Measurements from ENCODE around the gene WDR93.

WDR93 gene

GRCh38 chr15:89743594-89743993 is 53.0 kb downstream of the WDR93 start:
- TF ChIP-seq FOXP2 (optimal IDR thresholded peaks at IDR 0.05; ENCODE audit: borderline replicate concordance, extremely low read depth, extremely low read length, insufficient read depth), result no peak
- no peak for TF ChIP-seq TAF1 (IDR thresholded peaks at IDR 0.05; ENCODE audit: borderline replicate concordance, insufficient read depth, low read length)
- no peak for TF ChIP-seq POLR2AphosphoS5 (IDR thresholded peaks at IDR 0.05; ENCODE audit: low read depth, low read length)
- no peak for TF ChIP-seq SIN3A (IDR thresholded peaks at IDR 0.05; ENCODE audit: borderline replicate concordance, insufficient read depth, low read length)
- TF ChIP-seq REST (IDR thresholded peaks at IDR 0.05; ENCODE audit: insufficient read depth in 1 of 2, low read depth in 2 of 2, low read length in 2 of 2), result no peak

GRCh38 chr15:89745131-89745530 is 54.5 kb downstream of the WDR93 start:
- TF ChIP-seq POLR2AphosphoS5 (IDR thresholded peaks at IDR 0.05; ENCODE audit: low read depth, low read length) (no peak), TAF1 (IDR thresholded peaks at IDR 0.05; ENCODE audit: borderline replicate concordance, insufficient read depth, low read length) (no peak), FOXP2 (optimal IDR thresholded peaks at IDR 0.05; ENCODE audit: borderline replicate concordance, extremely low read depth, extremely low read length, insufficient read depth) (no peak), REST (IDR thresholded peaks at IDR 0.05; ENCODE audit: insufficient read depth in 1 of 2, low read depth in 2 of 2, low read length in 2 of 2) (no peak), SIN3A (IDR thresholded peaks at IDR 0.05; ENCODE audit: borderline replicate concordance, insufficient read depth, low read length) (no peak)

GRCh38 chr15:89745768-89746167 is 55.2 kb downstream of the WDR93 start:
- TF ChIP-seq REST (IDR thresholded peaks at IDR 0.05; ENCODE audit: insufficient read depth in 1 of 2, low read depth in 2 of 2, low read length in 2 of 2) (no peak), FOXP2 (optimal IDR thresholded peaks at IDR 0.05; ENCODE audit: borderline replicate concordance, extremely low read depth, extremely low read length, insufficient read depth) (no peak), POLR2AphosphoS5 (IDR thresholded peaks at IDR 0.05; ENCODE audit: low read depth, low read length) (no peak), TAF1 (IDR thresholded peaks at IDR 0.05; ENCODE audit: borderline replicate concordance, insufficient read depth, low read length) (no peak), SIN3A (IDR thresholded peaks at IDR 0.05; ENCODE audit: borderline replicate concordance, insufficient read depth, low read length) (no peak)

- TF ChIP-seq FOXP2 (optimal IDR thresholded peaks at IDR 0.05; ENCODE audit: borderline replicate concordance, extremely low read depth, extremely low read length, insufficient read depth), result no peak
- TF ChIP-seq TAF1 (IDR thresholded peaks at IDR 0.05; ENCODE audit: borderline replicate concordance, insufficient read depth, low read length), result no peak
- no peak for TF ChIP-seq POLR2AphosphoS5 (IDR thresholded peaks at IDR 0.05; ENCODE audit: low read depth, low read length)
- no peak for TF ChIP-seq REST (IDR thresholded peaks at IDR 0.05; ENCODE audit: insufficient read depth in 1 of 2, low read depth in 2 of 2, low read length in 2 of 2)
- no peak for TF ChIP-seq SIN3A (IDR thresholded peaks at IDR 0.05; ENCODE audit: borderline replicate concordance, insufficient read depth, low read length)
These were observed 55.8 kb downstream of the WDR93 start for GRCh38 chr15:89746386-89746780.

Measured in PFSK-1 (cell line).